HG03354 (cell line): ENCODE data around the gene KDR.

Experiments used
- ATAC-seq: cut with Tn5 transposase; IDR thresholded peaks from one replicate; pipeline ENCODE4 v1.9.1; 2021; ENCODE audit warnings: mild to moderate bottlenecking; ENCODE audit not compliant: unreplicated experiment, poor library complexity, severe bottlenecking

The KDR gene

GRCh38 chr4:55032788-55033187 lies 92.6 kb downstream of the KDR start:
- ATAC-seq: no peak

- no peak for ATAC-seq
Measured at GRCh38 chr4:55032179-55032578, 93.2 kb downstream of the KDR start.

GRCh38 chr4:55031158-55031557 lies 94.2 kb downstream of the KDR start:
- no peak for ATAC-seq

- ATAC-seq: no peak
Measured at GRCh38 chr4:55030589-55030988, 94.8 kb downstream of the KDR start.

GRCh38 chr4:55029821-55030503 lies 95.4 kb downstream of the KDR start:
- no peak for ATAC-seq

GRCh38 chr4:55029321-55029720 lies 96.1 kb downstream of the KDR start:
- ATAC-seq: no peak
